H1 (cell line): Measurements from ENCODE around the gene THAP4. TPM values are rescaled to one million over a fixed set of nuclear protein-coding genes. Genes with fewer than 3 reads are reported as not detected.

Experiments
- ASH2L ChIP-seq: fragments of 200-600, 300-600 bp; sonication (generic); IDR thresholded peaks from one replicate; pipeline ENCODE4 v1.7.1; 2017; ENCODE audit warnings: low read length
- BCL11A ChIP-seq, 2 experiments: IDR thresholded peaks; one replicate each; pipeline ENCODE4 v1.6.1; 2011; ENCODE audit warnings: low read depth in 2 of 2, low read length in 2 of 2, mild to moderate bottlenecking in 2 of 2
- CBX5 ChIP-seq: fragments of 300-800, 300-1000 bp; sonication (generic); IDR thresholded peaks from 2 replicates; pipeline ENCODE4 v1.7.1; 2016; ENCODE audit warnings: antibody characterized with exemption, low read length, low read depth
- CBX8 ChIP-seq: fragments of 300-800, 300-1000 bp; sonication (generic); IDR thresholded peaks from 2 replicates; pipeline ENCODE4 v1.7.1; 2016; ENCODE audit warnings: low read depth, low read length, borderline replicate concordance
- CEBPB ChIP-seq: IDR thresholded peaks from 2 replicates; pipeline ENCODE4 v1.6.1; 2012; ENCODE audit warnings: low read depth, low read length
- CHD1 ChIP-seq: IDR thresholded peaks from 2 replicates; pipeline ENCODE4 v1.6.1; 2012; ENCODE audit warnings: low read depth, low read length, improper control_type of control experiment
- CREB1 ChIP-seq: IDR thresholded peaks from 2 replicates; pipeline ENCODE4 v1.6.1; 2012; ENCODE audit warnings: inconsistent platforms
- CTCF ChIP-seq, 3 experiments: IDR thresholded peaks; 1 replicate in 2 of 3; 2 replicates in 1 of 3; pipeline versions ENCODE4 v1.5.1 to v1.6.1; 2011; ENCODE audit warnings: low read length in 3 of 3, mild to moderate bottlenecking in 3 of 3, inconsistent platforms in 2 of 3, low read depth in 1 of 3, moderate library complexity in 1 of 3; ENCODE audit not compliant: insufficient read depth in 1 of 3; ENCODE audit errors: control extremely low read depth in 1 of 3
- HDAC2 ChIP-seq, 2 experiments: fragments of 300-600 bp in 1 of 2; sonication (generic) in 1 of 2; IDR thresholded peaks; 2 replicates each; pipeline ENCODE4 v1.6.1; 2011 to 2012; ENCODE audit warnings: low read depth in 2 of 2, low read length in 2 of 2, mild to moderate bottlenecking in 2 of 2, moderate library complexity in 2 of 2, borderline replicate concordance in 1 of 2, inconsistent platforms in 1 of 2
- HDAC6 ChIP-seq: IDR thresholded peaks from one replicate; pipeline ENCODE4 v1.7.1; 2012; ENCODE audit warnings: low read depth, mild to moderate bottlenecking, inconsistent platforms, low read length, moderate library complexity
- MAX ChIP-seq: IDR thresholded peaks from 2 replicates; pipeline ENCODE4 v1.6.1; 2012; ENCODE audit warnings: inconsistent platforms
- NANOG ChIP-seq: IDR thresholded peaks from 2 replicates; pipeline ENCODE4 v1.6.1; 2011; ENCODE audit warnings: low read length, low read depth, mild to moderate bottlenecking, inconsistent platforms; ENCODE audit not compliant: insufficient read depth, poor library complexity, severe bottlenecking
- PHF8 ChIP-seq: fragments of 200-600 bp; sonication (generic); conservative IDR thresholded peaks from 2 replicates; pipeline ENCODE4 v1.7.1; 2012; ENCODE audit warnings: low read depth, mild to moderate bottlenecking, inconsistent platforms, low read length, moderate library complexity
- RBBP5 ChIP-seq: IDR thresholded peaks from 2 replicates; pipeline ENCODE4 v1.7.1; 2012; ENCODE audit warnings: low read depth, mild to moderate bottlenecking, inconsistent platforms, low read length, moderate library complexity, borderline replicate concordance
- RFX5 ChIP-seq: IDR thresholded peaks from 2 replicates; pipeline ENCODE4 v1.6.1; 2011; ENCODE audit warnings: low read depth, low read length, improper control_type of control experiment, borderline replicate concordance
- SIRT6 ChIP-seq: IDR thresholded peaks from one replicate; pipeline ENCODE4 v1.7.1; 2012; ENCODE audit warnings: low read length, inconsistent platforms
- SIX5 ChIP-seq: IDR thresholded peaks from 2 replicates; pipeline ENCODE4 v1.6.1; 2011; ENCODE audit warnings: mild to moderate bottlenecking, low read depth, low read length
- SUZ12 ChIP-seq: fragments of 200-600 bp; sonication (generic); IDR thresholded peaks from 2 replicates; pipeline ENCODE4 v1.6.1; 2012; ENCODE audit warnings: mild to moderate bottlenecking, inconsistent platforms, low read length, moderate library complexity, mixed read lengths
- TAF1 ChIP-seq: IDR thresholded peaks from 2 replicates; pipeline ENCODE4 v1.6.1; 2011; ENCODE audit warnings: mild to moderate bottlenecking, low read depth, low read length
- TBP ChIP-seq: IDR thresholded peaks from 2 replicates; pipeline ENCODE4 v1.6.1; 2011; ENCODE audit warnings: low read depth, low read length, improper control_type of control experiment
- TCF12 ChIP-seq: IDR thresholded peaks from 2 replicates; pipeline ENCODE4 v1.6.1; 2011; ENCODE audit warnings: low read depth, mild to moderate bottlenecking, low read length
- ZNF274 ChIP-seq: IDR thresholded peaks from 2 replicates; pipeline ENCODE4 v1.7.0; 2012; ENCODE audit warnings: low read length, borderline replicate concordance; ENCODE audit errors: extremely low read depth
- polyA plus RNA-seq, 7 experiments: library from polyadenylated mRNA; depleted of rRNA in 3 of 7; stranded (reverse) in 5 of 7; unstranded in 2 of 7; fragments of >200 nt in 5 of 7; fragments of 200-250 nt in 2 of 7; gene quantifications; 1 replicate in 5 of 7; 2 replicates in 1 of 7; 4 replicates in 1 of 7; pipeline versions ENCODE4 v1.2.1 to v1.2.3, GENCODE V29; 2011 to 2013; ENCODE audit warnings: missing spikeins in 2 of 7, mixed read lengths in 2 of 7
- total RNA-seq: library from RNA; stranded (reverse); fragmentation: NEBNext Ultra II Directional; extraction: Animal tissue kit (Norgen Biotek cat#: 25700); gene quantifications from 2 replicates; pipeline ENCODE4 v1.2.1, GENCODE V29; 2021

The THAP4 gene
- total and polyA plus RNA-seq, 2 of the 8 experiments (the other 6 are each of a cell fraction or from before 2014, with no cell fraction given), result 78.9 to 83.6 TPM

GRCh38 chr2:241609859-241610793 lies 26.8 kb downstream of the THAP4 start (continued):
- TF ChIP-seq MAX, result peak; percentile 81
- no peak for TF ChIP-seq RFX5
- TF ChIP-seq TAF1, result peak; percentile 49
- no peak for TF ChIP-seq ASH2L
- no peak for TF ChIP-seq SIRT6
- no peak for TF ChIP-seq ZNF274
- no peak for TF ChIP-seq SIX5
- no peak for TF ChIP-seq CHD1
- no peak for TF ChIP-seq CBX8
- peak; percentile 72 to 81 (median 79) for TF ChIP-seq CTCF (IDR thresholded peaks at IDR 0.05; ENCODE audit: control extremely low read depth in 1 of 3, insufficient read depth in 1 of 3, low read depth in 1 of 3, low read length in 3 of 3)
- peak; percentile 72 for TF ChIP-seq PHF8
- no peak for TF ChIP-seq CBX5
- peak; percentile 68 for TF ChIP-seq CREB1
- TF ChIP-seq SUZ12, result no peak
- no peak for TF ChIP-seq HDAC6
- TF ChIP-seq RBBP5, result 0 out of 2 replicates have a peak, but pooled peaks have one; percentile 46
- no peak for TF ChIP-seq NANOG
- no peak for TF ChIP-seq CEBPB
- no peak for TF ChIP-seq TCF12
- TF ChIP-seq BCL11A (IDR thresholded peaks at IDR 0.05; ENCODE audit: low read depth in 2 of 2, low read length in 2 of 2), result no peak
- no peak for TF ChIP-seq HDAC2 (IDR thresholded peaks at IDR 0.05; ENCODE audit: borderline replicate concordance in 1 of 2, low read depth in 2 of 2, low read length in 2 of 2)
- TF ChIP-seq TBP, result peak; percentile 15; the same call in 1 of the 2 replicates
